Eye (tissue), 1 donor: Measurements from ENCODE around the gene MTARC1.

ENCODE experiments used
- DNase-seq: peaks from one replicate; pipeline ENCODE4 v3.0.0-alpha.2; 2015

Gene MTARC1

DNA sequence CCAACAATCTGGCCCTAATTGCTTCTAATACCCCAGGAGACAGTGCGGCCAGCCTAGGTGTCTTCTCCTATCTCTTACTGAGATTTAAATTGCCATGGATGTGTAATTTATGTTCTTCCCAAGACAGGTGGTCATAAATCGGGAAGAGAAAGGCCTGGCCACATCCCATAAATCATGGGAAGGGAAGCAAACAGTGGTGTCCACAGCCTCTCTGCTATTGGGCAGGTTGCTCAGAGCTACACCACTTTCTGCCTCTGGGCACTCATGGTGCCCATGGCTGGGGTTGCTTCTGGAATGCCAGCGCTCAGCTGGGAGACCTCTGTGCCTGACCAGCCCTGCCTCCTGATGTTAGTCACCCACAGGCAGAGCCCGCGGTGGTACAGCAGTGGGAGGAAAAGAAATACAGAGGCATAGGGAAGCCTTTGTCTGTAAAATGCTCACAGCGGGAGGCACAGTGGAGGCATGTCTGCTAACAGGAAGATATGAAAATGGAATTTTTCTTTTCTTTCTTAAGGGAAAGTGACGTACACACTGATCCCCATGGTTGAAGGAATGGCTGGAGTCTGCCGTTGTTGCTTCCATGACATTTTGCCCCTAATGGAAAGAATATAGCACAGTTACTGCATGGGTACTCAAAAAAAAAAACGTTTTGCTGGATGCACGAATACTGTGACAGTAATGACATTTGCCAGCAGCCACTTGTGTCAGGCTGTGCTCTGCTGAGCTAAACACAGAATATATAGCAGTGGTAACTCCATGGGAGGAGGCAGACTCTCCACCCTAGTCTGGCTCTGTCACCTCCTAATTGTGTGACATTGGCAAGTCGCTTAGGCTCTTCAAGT lies 21.9 kb downstream of the MTARC1 start:
- peak; percentile 73 for DNase-seq

- DNase-seq: no peak
Measured at GRCh38 chr1:220809187-220809550, 22.5 kb downstream of the MTARC1 start.

GRCh38 chr1:220809704-220810103 lies 23.0 kb downstream of the MTARC1 start:
- DNase-seq: no peak

DNA sequence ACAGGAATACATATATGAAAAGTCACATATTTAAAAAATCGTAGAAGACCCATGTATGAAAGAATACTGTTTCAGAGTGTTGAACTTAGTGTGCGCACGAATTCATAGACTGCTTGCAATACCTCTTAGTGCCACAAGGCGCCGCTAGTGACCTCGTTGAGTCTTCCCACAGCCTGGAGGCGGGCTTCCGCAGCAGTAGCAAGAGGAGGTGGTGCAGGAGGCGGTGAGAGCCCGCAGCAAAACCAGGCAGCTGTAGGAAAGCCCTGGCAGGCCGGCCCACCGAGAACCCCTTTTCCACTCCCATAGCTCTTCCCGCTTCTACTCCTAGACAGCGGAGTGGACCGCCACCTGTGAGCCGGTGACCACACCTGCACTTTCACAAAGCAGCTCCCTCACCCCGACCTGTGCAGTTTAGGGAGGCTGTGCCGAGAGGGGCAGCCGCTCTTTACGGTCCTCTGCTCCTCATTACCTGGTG lies 23.5 kb downstream of the MTARC1 start:
- peak; percentile 88 for DNase-seq

DNA sequence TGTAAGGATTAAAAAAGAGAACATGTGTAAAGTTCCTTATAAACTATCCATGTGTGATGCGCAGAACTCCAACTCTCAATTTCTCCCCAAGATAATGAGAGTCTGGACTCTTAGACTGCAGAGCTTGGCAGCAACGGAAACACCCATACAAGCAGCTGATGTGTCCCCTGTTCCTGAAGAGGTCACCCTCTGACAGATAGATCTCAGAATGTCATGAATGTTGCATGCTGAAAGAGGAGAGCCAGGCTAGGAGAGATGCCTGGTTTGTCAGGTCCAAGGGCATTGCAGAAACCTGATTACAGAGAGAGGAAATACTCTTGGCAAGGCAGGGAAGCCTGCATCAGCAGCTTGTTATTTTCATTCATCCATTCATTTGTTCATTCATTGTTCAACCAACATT lies 24.2 kb downstream of the MTARC1 start:
- no peak for DNase-seq

DNA sequence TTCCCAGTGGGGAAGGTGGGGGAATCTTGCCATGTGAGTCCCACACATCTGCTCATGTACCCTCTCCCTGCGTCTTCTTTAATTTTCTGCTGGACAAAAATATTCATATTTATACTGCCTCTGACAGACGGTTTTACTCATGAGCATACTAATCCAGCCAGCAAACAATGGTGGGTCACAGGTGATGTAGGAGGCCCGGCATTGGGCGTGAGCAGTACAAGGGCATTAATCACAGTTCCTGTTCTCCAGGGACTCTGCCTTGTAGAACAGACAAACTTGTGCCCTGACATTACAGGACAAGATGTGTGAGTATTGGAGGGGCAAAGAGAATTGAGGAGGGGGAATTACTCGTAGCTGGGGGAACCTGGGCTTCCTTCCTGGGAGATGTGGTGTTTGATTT lies 25.0 kb downstream of the MTARC1 start:
- DNase-seq: no peak

GRCh38 chr1:220812308-220812707 lies 25.6 kb downstream of the MTARC1 start:
- DNase-seq: no peak

GRCh38 chr1:220813013-220813412 lies 26.3 kb downstream of the MTARC1 start:
- DNase-seq: no peak

DNA sequence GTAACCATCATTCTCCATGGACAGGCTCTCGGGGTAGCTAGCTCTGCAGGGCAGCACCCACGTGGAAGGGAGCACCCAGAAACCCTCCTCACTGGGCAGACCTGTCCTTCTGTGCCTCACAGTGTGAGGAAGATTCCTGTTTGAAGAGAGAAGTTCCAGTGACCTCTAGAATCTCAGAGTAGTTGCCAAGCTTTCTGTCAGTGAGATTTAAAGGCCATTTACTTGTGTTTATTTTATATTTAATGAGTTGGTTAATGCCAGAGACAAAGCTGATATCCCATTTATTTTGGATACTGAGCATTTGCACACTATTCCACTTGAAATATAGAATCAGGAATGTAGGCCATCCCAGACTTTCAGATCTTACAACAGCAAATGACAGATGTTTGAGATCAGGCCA lies 28.7 kb downstream of the MTARC1 start:
- no peak for DNase-seq

GRCh38 chr1:220817907-220818306 lies 31.2 kb downstream of the MTARC1 start:
- DNase-seq: no peak

DNA sequence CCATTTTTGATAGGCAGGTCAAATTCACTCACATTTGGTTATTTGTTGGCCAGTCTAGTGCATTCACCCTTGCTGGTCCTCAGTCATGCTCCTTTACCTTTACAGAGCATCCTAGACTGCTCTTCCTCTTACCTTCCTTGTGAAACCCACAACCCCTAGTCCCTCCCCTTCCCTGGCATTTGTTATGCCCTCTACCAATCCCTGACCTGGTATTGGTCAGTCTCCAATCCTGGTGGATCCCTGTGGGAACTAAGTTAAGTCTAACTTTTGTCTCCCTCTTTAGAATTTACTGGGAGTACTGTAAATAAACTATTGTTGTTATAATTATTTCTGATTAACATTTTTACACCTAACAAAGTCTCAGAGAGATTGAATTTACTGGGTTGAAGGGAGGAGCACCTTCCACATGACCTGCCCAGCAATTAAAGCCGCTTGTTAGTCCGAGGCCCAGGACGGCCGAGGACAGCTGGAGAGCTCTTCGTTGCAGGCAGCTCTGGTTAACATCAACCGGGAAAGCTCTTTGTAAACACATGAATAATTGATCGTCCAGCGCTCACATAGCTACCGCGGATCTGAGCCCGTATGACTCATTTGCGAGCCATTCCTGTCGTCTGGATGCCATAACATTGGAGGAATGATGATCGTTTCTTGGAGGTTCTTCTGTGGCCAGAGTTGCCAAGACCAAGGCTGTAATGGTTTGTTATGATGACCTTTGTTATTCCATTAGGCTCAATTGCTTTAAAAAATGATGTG lies 31.9 kb downstream of the MTARC1 start:
- peak; percentile 70 for DNase-seq

GRCh38 chr1:220819467-220820026 lies 32.8 kb downstream of the MTARC1 start:
- DNase-seq: no peak

DNA sequence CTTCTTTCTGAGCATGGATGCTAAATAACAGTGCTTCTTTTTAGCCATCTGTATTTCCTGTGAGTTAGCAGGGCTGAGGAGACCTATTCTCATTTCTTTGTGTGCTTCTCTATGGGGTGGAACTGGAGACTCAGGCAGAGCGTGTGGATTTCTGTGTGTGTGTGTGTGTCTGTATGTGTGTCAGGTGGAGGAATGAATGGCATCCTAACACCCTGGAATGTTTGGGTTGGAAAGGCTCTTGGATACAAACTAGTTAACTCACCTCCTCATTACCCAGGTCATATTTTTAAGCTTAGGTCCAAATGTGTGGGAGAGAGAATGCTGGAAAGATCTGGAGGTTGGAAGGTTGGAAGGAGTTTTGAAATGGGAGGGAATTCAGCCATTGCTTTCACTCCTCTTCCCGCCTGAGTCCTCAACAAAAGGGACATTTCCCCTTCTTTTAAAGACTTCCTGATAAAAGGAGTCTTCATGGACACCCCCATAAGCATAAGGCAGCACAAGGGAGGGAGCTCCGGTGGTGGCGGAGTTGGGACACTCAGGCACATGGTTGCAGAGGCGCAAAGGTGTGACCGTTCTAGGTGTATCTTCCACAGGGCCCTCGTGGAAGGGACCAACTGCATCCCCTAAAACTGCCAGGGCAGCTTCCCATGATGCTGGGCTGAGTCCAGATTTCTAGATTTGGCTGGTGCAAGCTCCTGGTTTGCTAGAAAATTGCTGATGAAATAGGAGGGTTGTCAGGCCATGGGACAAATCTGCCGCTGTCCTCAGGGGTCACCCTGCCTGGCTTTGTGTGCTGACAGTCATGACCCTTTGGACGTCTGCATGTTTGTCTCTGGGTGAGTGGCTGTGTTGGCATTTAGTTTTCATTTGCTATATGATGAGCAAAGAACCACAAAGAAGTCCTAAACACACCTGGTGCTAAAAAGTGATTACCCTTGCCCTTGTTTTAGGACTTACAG lies 37.6 kb downstream of the MTARC1 start:
- DNase-seq: no peak

GRCh38 chr1:220825819-220826551 lies 39.3 kb downstream of the MTARC1 start:
- DNase-seq: no peak

DNA sequence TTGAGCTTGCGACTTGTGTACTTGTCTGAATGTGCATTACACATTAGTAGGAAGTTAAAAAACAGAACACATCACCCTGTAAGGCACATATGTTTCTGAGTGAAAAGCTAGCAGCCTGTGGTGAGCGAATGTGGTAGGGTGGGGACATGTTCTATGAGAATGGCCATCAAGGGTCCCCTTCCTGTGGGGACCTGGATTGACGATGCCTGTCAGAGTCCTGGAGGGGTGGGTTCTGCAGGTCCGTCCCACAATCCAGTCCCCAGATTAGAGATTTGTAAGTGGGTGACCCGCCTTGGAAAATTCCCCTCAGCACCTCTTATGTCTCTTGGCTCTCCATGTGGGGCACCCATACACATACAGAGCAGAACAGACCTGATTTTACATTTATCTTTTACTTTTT lies 40.0 kb downstream of the MTARC1 start:
- DNase-seq: no peak

DNA sequence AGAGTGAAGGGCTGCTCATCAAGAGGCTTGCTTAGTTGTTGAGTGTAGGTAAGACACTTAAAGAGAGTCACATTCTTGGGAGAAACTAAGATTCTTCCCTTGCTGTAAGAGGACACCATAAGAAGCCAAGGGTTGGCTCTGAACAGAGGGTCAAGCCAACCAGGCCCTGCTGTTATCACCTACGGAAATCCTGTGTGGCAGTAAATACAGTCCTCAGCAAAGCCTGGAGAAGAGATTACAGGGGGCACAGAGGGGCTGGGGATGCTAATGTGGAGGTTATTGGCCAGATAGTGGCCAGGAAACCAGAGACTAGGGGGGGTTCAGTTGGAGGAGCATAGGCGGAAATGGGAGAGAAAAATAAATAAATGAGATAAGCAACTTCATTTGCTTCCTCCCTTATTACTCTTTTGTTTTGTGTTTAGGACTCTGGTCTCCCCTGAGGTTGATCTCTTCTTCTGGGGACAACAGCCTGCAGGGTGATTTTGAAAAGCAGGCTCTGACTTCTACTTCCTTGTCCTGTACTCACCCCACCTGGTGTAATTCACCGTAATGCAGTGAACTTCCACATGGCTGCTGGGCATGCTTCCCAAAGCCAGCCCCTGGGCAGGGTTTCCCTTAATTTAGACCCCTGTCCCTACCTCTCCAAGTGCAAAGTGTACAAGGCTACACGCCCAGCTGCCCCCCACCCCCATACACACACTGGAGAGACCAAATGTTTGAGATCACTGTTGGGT lies 40.9 kb downstream of the MTARC1 start:
- no peak for DNase-seq

- no peak for DNase-seq
Measured at GRCh38 chr1:220828179-220828490, 41.4 kb downstream of the MTARC1 start.

- DNase-seq: no peak
Measured at GRCh38 chr1:220828950-220829586, 42.4 kb downstream of the MTARC1 start.

GRCh38 chr1:220833436-220833835 lies 46.7 kb downstream of the MTARC1 start:
- no peak for DNase-seq

GRCh38 chr1:220834155-220834870 lies 47.6 kb downstream of the MTARC1 start:
- no peak for DNase-seq
